OCI-LY7 (cell line): Measurements from ENCODE around the gene PELI1. TPM values are rescaled to one million over a fixed set of nuclear protein-coding genes. Genes with fewer than 3 reads are reported as not detected.
A peak's percentile ranks its signal among the peaks of the same experiment; 100 is the strongest.

ENCODE experiments used
- Bru-seq: library from RNA; stranded (reverse); fragments of 400-500 nt; gene quantifications from one replicate; lab custom pipeline; 2021; lab: Mats Ljungman, UMichigan
- BruChase-seq, 2 experiments: library from RNA; stranded (reverse); fragments of 400-500 nt; gene quantifications; one replicate each; lab custom pipeline; 2021; lab: Mats Ljungman, UMichigan
- BruUV-seq: library from RNA; stranded (reverse); fragments of 400-500 nt; replicated peaks from 2 replicates; lab custom pipeline; 2021; lab: Mats Ljungman, UMichigan
- CTCF ChIA-PET: fragments of 300-600 bp; sonication (Branson Sonifier 250); formaldehyde crosslinking; loops from one replicate; lab custom pipeline; 2022; ENCODE audit warnings: antibody characterized with exemption; ENCODE audit not compliant: unreplicated experiment; lab: Charles Lee
- POLR2A ChIA-PET: fragments of 300-600 bp; sonication (Branson Sonifier 250); formaldehyde crosslinking; loops from one replicate; lab custom pipeline; 2022; ENCODE audit warnings: antibody characterized with exemption; lab: Charles Lee
- DNase-seq: peaks from one replicate; pipeline ENCODE4 v3.0.0-alpha.2; 2015; ENCODE audit warnings: low spot score
- H2AFZ ChIP-seq: fragments of 200-600 bp; sonication (generic), shearing (Covaris generic); 2 replicates; pipeline ENCODE4 v1.6.1; 2014; ENCODE audit warnings: mild to moderate bottlenecking, antibody characterized with exemption, low read length, moderate library complexity
- H3K27ac ChIP-seq: fragments of 200-600 bp; sonication (generic); 2 replicates; pipeline ENCODE4 v1.5.1; 2014; ENCODE audit warnings: mixed run types, low read depth, mild to moderate bottlenecking, moderate library complexity, low read length, inconsistent platforms; ENCODE audit not compliant: poor library complexity, severe bottlenecking
- H3K36me3 ChIP-seq: fragments of 200-600 bp; sonication (generic); 2 replicates; pipeline ENCODE4 v1.6.1; 2014; ENCODE audit warnings: mild to moderate bottlenecking, antibody characterized with exemption, low read length, moderate library complexity, mixed read lengths; ENCODE audit not compliant: insufficient read depth
- H3K4me1 ChIP-seq: fragments of 200-600 bp; sonication (generic); 2 replicates; pipeline ENCODE4 v1.5.1; 2014; ENCODE audit warnings: mild to moderate bottlenecking, low read length; ENCODE audit not compliant: insufficient read depth, poor library complexity, severe bottlenecking
- H3K4me2 ChIP-seq: fragments of 200-600 bp; sonication (generic); 2 replicates; pipeline ENCODE4 v1.6.1; 2014; ENCODE audit warnings: mild to moderate bottlenecking, low read length
- H3K4me3 ChIP-seq: fragments of 200-600 bp; sonication (generic); 2 replicates; pipeline ENCODE4 v1.5.1; 2014; ENCODE audit warnings: mild to moderate bottlenecking, low read depth, low read length; ENCODE audit not compliant: poor library complexity, severe bottlenecking
- H3K79me2 ChIP-seq: fragments of 200-600 bp; sonication (generic); 2 replicates; pipeline ENCODE4 v1.6.1; 2016; ENCODE audit warnings: low read depth, mild to moderate bottlenecking, low read length, moderate library complexity, mixed read lengths; ENCODE audit not compliant: insufficient read depth
- H3K9me2 ChIP-seq: fragments of 200-600 bp; sonication (generic); 2 replicates; pipeline ENCODE4 v1.6.1; 2016; ENCODE audit warnings: mild to moderate bottlenecking, low read length, mixed read lengths; ENCODE audit not compliant: insufficient read depth
- H3K9me3 ChIP-seq: fragments of 200-600 bp; sonication (generic); 2 replicates; pipeline ENCODE4 v1.6.1; 2014; ENCODE audit warnings: mild to moderate bottlenecking, mixed run types, low read length, mixed read lengths
- H4K20me1 ChIP-seq: fragments of 200-600 bp; sonication (generic); 2 replicates; pipeline ENCODE4 v1.6.1; 2014; ENCODE audit warnings: mild to moderate bottlenecking, antibody characterized with exemption, low read length, moderate library complexity, mixed read lengths; ENCODE audit not compliant: insufficient read depth
- EZH2phosphoT487 ChIP-seq: fragments of 200-600 bp; sonication (generic); IDR thresholded peaks from 2 replicates; pipeline ENCODE4 v1.6.1; 2018; ENCODE audit warnings: low read depth, borderline replicate concordance, mild to moderate bottlenecking, mixed run types, antibody characterized with exemption, low read length, moderate library complexity, mixed read lengths
- intact Hi-C: fragments of 100-400 bp; cut with micrococcal nuclease; formaldehyde crosslinking; loops from one replicate; pipeline ENCODE4 v1.10.0; 2022; ENCODE audit not compliant: unreplicated experiment
- long read RNA-seq: library from polyadenylated mRNA; stranded (forward); transcript quantifications from one replicate; pipeline ENCODE4 v2.0.0, GENCODE V29; 2022
- total RNA-seq, 2 experiments: library from RNA; depleted of rRNA in 1 of 2; stranded (reverse); fragments of >200 nt in 1 of 2; shearing (Covaris generic) in 1 of 2; gene quantifications; 2 replicates each; pipeline ENCODE4 v1.2.3, GENCODE V29; 2014 to 2022
- TF ChIP-seq, protein P1 (sequence below): fragments of 200-600 bp; sonication (generic); conservative IDR thresholded peaks from 2 replicates; pipeline ENCODE4 v1.5.1; 2014; ENCODE audit warnings: mild to moderate bottlenecking, antibody characterized with exemption, low read length, moderate library complexity, mixed read lengths

Gene PELI1, protein sequence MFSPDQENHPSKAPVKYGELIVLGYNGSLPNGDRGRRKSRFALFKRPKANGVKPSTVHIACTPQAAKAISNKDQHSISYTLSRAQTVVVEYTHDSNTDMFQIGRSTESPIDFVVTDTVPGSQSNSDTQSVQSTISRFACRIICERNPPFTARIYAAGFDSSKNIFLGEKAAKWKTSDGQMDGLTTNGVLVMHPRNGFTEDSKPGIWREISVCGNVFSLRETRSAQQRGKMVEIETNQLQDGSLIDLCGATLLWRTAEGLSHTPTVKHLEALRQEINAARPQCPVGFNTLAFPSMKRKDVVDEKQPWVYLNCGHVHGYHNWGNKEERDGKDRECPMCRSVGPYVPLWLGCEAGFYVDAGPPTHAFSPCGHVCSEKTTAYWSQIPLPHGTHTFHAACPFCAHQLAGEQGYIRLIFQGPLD
- total RNA-seq (2014; rRNA removed; shearing (Covaris generic)) (108 and 110 TPM in 2 replicates), total RNA-seq (2022) (174 and 211 TPM in 2 replicates), Bru-seq, nascent RNA (percentile 99 among the genes with signal in this experiment), BruChase-seq, experiment 1, labeled RNA remaining after a 6-hour chase (percentile 96 among the genes with signal in this experiment), BruChase-seq, experiment 2, labeled RNA remaining after a 2-hour chase (percentile 97 among the genes with signal in this experiment)
- long read RNA-seq, transcript PELI1-201 (7 exons, 3,750 nt), result major isoform, 198 of 261 reads
- long read RNA-seq, partial matches to known transcripts, result 16 of 261 reads
- long read RNA-seq, other reads (novel, unspliced or antisense), result 47 of 261 reads

DNA sequence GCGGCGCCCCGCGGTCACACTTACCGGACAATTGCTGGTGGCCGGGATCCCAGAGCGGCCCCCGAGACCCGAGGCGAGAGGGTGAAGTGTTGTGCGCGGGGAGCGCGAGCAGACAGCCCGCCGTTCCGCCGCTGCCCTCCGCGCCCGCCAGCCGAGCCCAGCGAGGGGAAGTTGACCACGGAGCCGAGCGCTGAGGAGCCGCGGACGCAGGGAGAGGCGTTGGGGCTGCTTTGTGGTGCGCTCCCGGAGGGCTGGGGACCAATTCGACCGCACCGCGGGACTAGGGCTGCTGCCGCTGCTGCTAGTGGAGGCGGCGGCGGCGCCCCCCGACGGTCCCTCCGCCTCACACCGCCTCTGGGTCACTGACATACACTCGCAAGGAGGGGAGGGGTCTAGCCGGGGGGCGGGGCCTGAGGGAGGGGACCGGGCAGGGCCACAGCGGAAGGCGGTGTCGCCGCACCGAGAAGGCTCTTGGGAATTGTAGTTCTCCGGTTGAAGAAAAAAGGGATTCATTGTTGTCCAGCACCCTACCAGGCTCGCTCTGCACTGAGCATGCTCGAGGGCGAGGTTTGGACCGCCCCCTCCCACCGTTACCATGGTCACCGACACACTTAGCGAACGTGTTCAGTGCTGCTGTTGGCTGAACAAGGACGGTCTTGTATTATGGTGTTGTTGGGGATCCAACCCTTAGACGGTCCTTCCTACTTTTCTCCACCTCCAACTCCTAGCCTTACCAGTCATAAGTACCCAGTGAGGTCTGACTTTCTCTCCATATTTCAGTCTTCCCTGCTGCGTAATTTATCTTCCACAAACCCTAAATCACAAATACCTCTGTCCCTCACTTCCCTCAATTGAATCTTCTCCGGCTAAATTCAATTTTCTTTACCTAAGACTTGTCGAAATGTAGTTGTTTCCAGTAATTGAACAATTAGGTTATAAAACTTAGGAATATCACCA is at the start of gene PELI1:
Gene PELI1 (minus strand): TSS at position 364 of the 957 bp plus-strand sequence. CDS start 36,110 bp downstream, outside the sequence.
- H3K9me3 ChIP-seq, result no peaks in the 10 kb centered on the region
- peaks cover 54% of the 10 kb centered on the region for H3K79me2 ChIP-seq
- peak within 1 kb of the TSS; percentile 62; the same call in 1 of the 2 replicates for H2AFZ ChIP-seq
- peak within 1 kb of the TSS; percentile 80 for H3K27ac ChIP-seq
- BruUV-seq, result no TSS peak
- CTCF ChIA-PET, result no interaction called here
- intact Hi-C loops, result loop anchor here (1.0 to 5.0 kb wide), 4 partner anchors 70 to 608 kb away; no protein-coding TSS in a partner anchor
- no peaks in the 10 kb centered on the region for H3K9me2 ChIP-seq
- TF ChIP-seq, protein P1, sequence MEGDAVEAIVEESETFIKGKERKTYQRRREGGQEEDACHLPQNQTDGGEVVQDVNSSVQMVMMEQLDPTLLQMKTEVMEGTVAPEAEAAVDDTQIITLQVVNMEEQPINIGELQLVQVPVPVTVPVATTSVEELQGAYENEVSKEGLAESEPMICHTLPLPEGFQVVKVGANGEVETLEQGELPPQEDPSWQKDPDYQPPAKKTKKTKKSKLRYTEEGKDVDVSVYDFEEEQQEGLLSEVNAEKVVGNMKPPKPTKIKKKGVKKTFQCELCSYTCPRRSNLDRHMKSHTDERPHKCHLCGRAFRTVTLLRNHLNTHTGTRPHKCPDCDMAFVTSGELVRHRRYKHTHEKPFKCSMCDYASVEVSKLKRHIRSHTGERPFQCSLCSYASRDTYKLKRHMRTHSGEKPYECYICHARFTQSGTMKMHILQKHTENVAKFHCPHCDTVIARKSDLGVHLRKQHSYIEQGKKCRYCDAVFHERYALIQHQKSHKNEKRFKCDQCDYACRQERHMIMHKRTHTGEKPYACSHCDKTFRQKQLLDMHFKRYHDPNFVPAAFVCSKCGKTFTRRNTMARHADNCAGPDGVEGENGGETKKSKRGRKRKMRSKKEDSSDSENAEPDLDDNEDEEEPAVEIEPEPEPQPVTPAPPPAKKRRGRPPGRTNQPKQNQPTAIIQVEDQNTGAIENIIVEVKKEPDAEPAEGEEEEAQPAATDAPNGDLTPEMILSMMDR, result peak; percentile 68; the same call in 1 of the 2 replicates
- TF ChIP-seq EZH2phosphoT487, result no peak
- POLR2A ChIA-PET, result interaction anchor here (0.9 to 4.7 kb wide), 4 partner anchors 58 to 94 kb away, joined by 3 to 36 read pairs (median 4); no protein-coding TSS in a partner anchor
- H3K4me3 ChIP-seq, result peak within 1 kb of the TSS; percentile 97
- peak; percentile 99 for DNase-seq
- H3K4me2 ChIP-seq, result peak within 1 kb of the TSS; percentile 95
- peaks cover 43% of the 10 kb centered on the region for H3K36me3 ChIP-seq
- H4K20me1 ChIP-seq, result peaks cover 28% of the 10 kb centered on the region
- peaks cover 41% of the 10 kb centered on the region for H3K4me1 ChIP-seq

DNA sequence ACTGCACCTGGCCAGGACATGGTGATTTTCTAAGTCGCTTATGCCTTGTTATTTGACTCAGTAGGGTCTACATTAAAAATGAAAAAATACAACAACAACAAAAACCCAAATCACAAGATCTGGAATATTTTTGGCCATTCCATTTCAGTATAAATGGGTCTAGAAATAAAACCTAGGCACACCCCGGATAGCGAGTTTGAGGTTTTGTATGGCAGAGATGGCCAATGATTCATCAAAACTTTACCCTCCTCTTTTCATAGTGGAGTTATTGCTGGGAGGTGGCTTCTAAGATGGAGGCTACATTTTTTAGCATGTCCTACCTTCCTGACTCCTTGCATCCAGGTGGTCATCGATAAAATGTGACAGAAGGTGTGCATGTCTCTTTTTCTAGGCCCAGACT is 49.3 kb upstream of the PELI1 start:
- H3K4me1 ChIP-seq, result peaks cover 49% of the 10 kb centered on the region
- no peak for DNase-seq
- no peaks in the 10 kb centered on the region for H3K79me2 ChIP-seq
- H3K4me2 ChIP-seq, result no peak overlapping the region
- H2AFZ ChIP-seq, result no peak overlapping the region
- TF ChIP-seq EZH2phosphoT487, result no peak
- TF ChIP-seq, protein P1, result no peak
- no peak overlapping the region for H3K27ac ChIP-seq
- no peak overlapping the region for H3K4me3 ChIP-seq
- H4K20me1 ChIP-seq, result no peaks in the 10 kb centered on the region
- no peaks in the 10 kb centered on the region for H3K36me3 ChIP-seq
- BruUV-seq, result no TSS peak
- POLR2A ChIA-PET, result no interaction called here
- no peaks in the 10 kb centered on the region for H3K9me2 ChIP-seq
- no peaks in the 10 kb centered on the region for H3K9me3 ChIP-seq
- CTCF ChIA-PET, result no interaction called here
- intact Hi-C loops, result no loop called here
